Mesendoderm (in vitro differentiated cells): Measurements from ENCODE around the gene AGBL4. TPM values are rescaled to one million over a fixed set of nuclear protein-coding genes. Genes with fewer than 3 reads are reported as not detected.

Experiments
- DNase-seq: peaks from one replicate; pipeline ENCODE4 v3.0.0; 2013
- H2AK5ac ChIP-seq: 2 replicates; pipeline ENCODE4 v1.6.1; 2013; ENCODE audit warnings: low read length, inconsistent platforms
- H2BK120ac ChIP-seq: 2 replicates; pipeline ENCODE4 v1.6.1; 2013; ENCODE audit warnings: low read depth, mild to moderate bottlenecking, low read length, moderate library complexity, mixed read lengths
- H2BK15ac ChIP-seq: replicated peaks from 2 replicates; pipeline ENCODE4 v1.6.1; 2013; ENCODE audit warnings: low read depth, mild to moderate bottlenecking, moderate library complexity
- H2BK5ac ChIP-seq: 2 replicates; pipeline ENCODE4 v1.6.1; 2013; ENCODE audit warnings: low read length, inconsistent platforms
- H3K18ac ChIP-seq: 2 replicates; pipeline ENCODE4 v1.6.1; 2013; ENCODE audit warnings: mild to moderate bottlenecking, low read length, mixed read lengths
- H3K23ac ChIP-seq: one replicate; pipeline ENCODE4 v1.6.1; 2013; ENCODE audit warnings: low read length
- H3K27ac ChIP-seq: 2 replicates; pipeline ENCODE4 v1.5.1; 2013; ENCODE audit warnings: low read depth, mild to moderate bottlenecking, inconsistent platforms, low read length, moderate library complexity
- H3K27me3 ChIP-seq: 2 replicates; pipeline ENCODE4 v1.6.1; 2013; ENCODE audit warnings: low read length, control low read depth, mild to moderate bottlenecking, inconsistent platforms; ENCODE audit not compliant: insufficient read depth, poor library complexity
- H3K36me3 ChIP-seq: 2 replicates; pipeline ENCODE4 v1.6.1; 2013; ENCODE audit warnings: low read length, inconsistent platforms; ENCODE audit not compliant: control insufficient read depth, insufficient read depth
- H3K4ac ChIP-seq: one replicate; pipeline ENCODE4 v1.6.1; 2013; ENCODE audit warnings: low read depth, mild to moderate bottlenecking, low read length, moderate library complexity
- H3K4me1 ChIP-seq: 2 replicates; pipeline ENCODE4 v1.6.1; 2013; ENCODE audit warnings: low read depth, low read length, inconsistent platforms; ENCODE audit not compliant: control insufficient read depth
- H3K4me2 ChIP-seq: 2 replicates; pipeline ENCODE4 v1.6.1; 2013; ENCODE audit warnings: low read length
- H3K4me3 ChIP-seq: 2 replicates; pipeline ENCODE4 v1.5.1; 2013; ENCODE audit warnings: mild to moderate bottlenecking, low read length
- H3K56ac ChIP-seq: one replicate; pipeline ENCODE4 v1.6.1; 2013; ENCODE audit warnings: low read length
- H3K79me1 ChIP-seq: 2 replicates; pipeline ENCODE4 v1.6.1; 2013; ENCODE audit warnings: low read length, inconsistent platforms
- H3K79me2 ChIP-seq: 2 replicates; pipeline ENCODE4 v1.6.1; 2013; ENCODE audit warnings: mild to moderate bottlenecking, low read length; ENCODE audit not compliant: control insufficient read depth, insufficient read depth
- H3K9ac ChIP-seq: 2 replicates; pipeline ENCODE4 v1.6.1; 2013; ENCODE audit warnings: low read length, inconsistent platforms
- H4K5ac ChIP-seq: one replicate; pipeline ENCODE4 v1.6.1; 2013; ENCODE audit warnings: low read length
- H4K8ac ChIP-seq: one replicate; pipeline ENCODE4 v1.6.1; 2013; ENCODE audit warnings: low read depth, mild to moderate bottlenecking, control low read depth, low read length, moderate library complexity
- WGBS: extraction: QIAGEN DNeasy Blood & Tissue Kit; methylation state at CpG from one replicate; pipeline ENCODE4 v1.1.7; 2013; ENCODE audit warnings: low lambda C conversion rate, missing lambda C conversion rate; ENCODE audit not compliant: insufficient coverage; ENCODE audit errors: extremely low coverage; 5-methylcytosine and 5-hydroxymethylcytosine counted together
- small RNA-seq: library from polyadenylated mRNA; stranded (forward); fragments of <200 nt; extraction: miRNeasy Mini kit (QIAGEN cat#:217004); gene quantifications from one replicate; pipeline ENCODE3, GENCODE V24; 2013; ENCODE audit not compliant: insufficient read depth

Gene AGBL4

GRCh38 chr1:48492392-48492791, 1531.4 kb downstream of the AGBL4 start:
- no peak overlapping the region for H3K4me2 ChIP-seq
- no peak overlapping the region for H2BK120ac ChIP-seq
- no peak overlapping the region for H3K4me3 ChIP-seq
- no peaks in the 10 kb centered on the region for H3K4me1 ChIP-seq
- no peaks in the 10 kb centered on the region for H3K36me3 ChIP-seq
- no peak overlapping the region for H3K27ac ChIP-seq
- H3K23ac ChIP-seq = no peak overlapping the region
- no peak overlapping the region for H2BK15ac ChIP-seq
- no peak overlapping the region for H3K18ac ChIP-seq
- no peak overlapping the region for H2BK5ac ChIP-seq
- no peak overlapping the region for H2AK5ac ChIP-seq
- no peak overlapping the region for H3K56ac ChIP-seq
- H3K4ac ChIP-seq = no peak overlapping the region
- H3K79me2 ChIP-seq = no peaks in the 10 kb centered on the region
- DNase-seq = no peak
- no peaks in the 10 kb centered on the region for H3K27me3 ChIP-seq
- H3K79me1 ChIP-seq = no peaks in the 10 kb centered on the region
- H4K5ac ChIP-seq = no peak overlapping the region
- H4K8ac ChIP-seq = no peak overlapping the region
- H3K9ac ChIP-seq = no peak overlapping the region

- H3K27me3 ChIP-seq = no peaks in the 10 kb centered on the region
- no peak overlapping the region for H4K5ac ChIP-seq
- no peak overlapping the region for H2BK15ac ChIP-seq
- H4K8ac ChIP-seq = no peak overlapping the region
- no peak overlapping the region for H3K56ac ChIP-seq
- H3K36me3 ChIP-seq = no peaks in the 10 kb centered on the region
- H3K4me1 ChIP-seq = no peaks in the 10 kb centered on the region
- H3K18ac ChIP-seq = no peak overlapping the region
- H3K79me1 ChIP-seq = no peaks in the 10 kb centered on the region
- no peak overlapping the region for H3K4ac ChIP-seq
- no peak overlapping the region for H3K4me3 ChIP-seq
- no peak overlapping the region for H2BK5ac ChIP-seq
- no peak overlapping the region for H2AK5ac ChIP-seq
- H3K23ac ChIP-seq = no peak overlapping the region
- H3K9ac ChIP-seq = no peak overlapping the region
- no peak for DNase-seq
- no CpG with 5 or more reads among the region's 2 CpGs for WGBS
- H3K27ac ChIP-seq = no peak overlapping the region
- no peak overlapping the region for H3K4me2 ChIP-seq
- no peak overlapping the region for H2BK120ac ChIP-seq
- H3K79me2 ChIP-seq = no peaks in the 10 kb centered on the region
These were observed 1535.0 kb downstream of the AGBL4 start for GRCh38 chr1:48488721-48489120.

Small RNA genes lying within 50 kb of the gene (small RNA-seq; reads per million reads assigned to genes)
- not detected for gene AL390023.1
